Suprapubic skin (tissue), 4 donors: ENCODE data around the gene IL17C. TPM values are rescaled to one million over a fixed set of nuclear protein-coding genes. Genes with fewer than 3 reads are reported as not detected.

ENCODE experiments used
- DNase-seq, 2 donors: peaks; one replicate each; pipeline ENCODE4 v3.0.0-alpha.2; 2019; ENCODE audit warnings: low spot score in 2 of 2
- H3K27ac ChIP-seq: fragments of 200-600 bp; sonication (generic); one replicate; pipeline ENCODE4 v1.5.1; 2019
- H3K27me3 ChIP-seq: fragments of 200-600 bp; sonication (generic); one replicate; pipeline ENCODE4 v1.5.1; 2019
- H3K36me3 ChIP-seq: fragments of 200-600 bp; sonication (generic); one replicate; pipeline ENCODE4 v1.5.1; 2019
- H3K4me1 ChIP-seq: fragments of 200-600 bp; sonication (generic); one replicate; pipeline ENCODE4 v1.5.1; 2019
- H3K4me3 ChIP-seq: fragments of 200-600 bp; sonication (generic); one replicate; pipeline ENCODE4 v1.5.1; 2019; ENCODE audit warnings: mild to moderate bottlenecking
- H3K9me3 ChIP-seq: fragments of 200-600 bp; sonication (generic); one replicate; pipeline ENCODE4 v1.5.1; 2019
- CTCF ChIP-seq, 2 donors: fragments of 200-600 bp in 1 of 2; fragments of 450-650 bp in 1 of 2; sonication (generic) in 1 of 2; IDR thresholded peaks; one replicate each; pipeline ENCODE4 v1.5.1; 2016 to 2019; ENCODE audit warnings: antibody characterized with exemption in 2 of 2, mild to moderate bottlenecking in 1 of 2, moderate library complexity in 1 of 2
- EP300 ChIP-seq: sonication (generic); formaldehyde crosslinking; IDR thresholded peaks from one replicate; pipeline ENCODE4 v1.6.1; 2017; ENCODE audit warnings: antibody characterized with exemption
- POLR2A ChIP-seq, 2 donors: fragments of 450-650 bp; IDR thresholded peaks; one replicate each; pipeline ENCODE4 v1.6.1; 2017; ENCODE audit warnings: antibody characterized with exemption in 2 of 2, mild to moderate bottlenecking in 2 of 2, moderate library complexity in 2 of 2
- POLR2AphosphoS5 ChIP-seq, 3 donors: sonication (generic); formaldehyde crosslinking; IDR thresholded peaks; one replicate each; pipeline ENCODE4 v1.6.1; 2017; ENCODE audit warnings: antibody characterized with exemption in 3 of 3
- WGBS: methylation state at CpG from one replicate; pipeline ENCODE4 v1.1.5; 2018; 5-methylcytosine and 5-hydroxymethylcytosine counted together
- total RNA-seq, 4 donors: library from RNA; depleted of rRNA; stranded (reverse); fragments of >200 nt; gene quantifications; one replicate each; pipeline ENCODE4 v1.1.0, GENCODE V29; 2016

IL17C gene
- total RNA-seq, 4 donors from 2014 or later, result not detected

DNA sequence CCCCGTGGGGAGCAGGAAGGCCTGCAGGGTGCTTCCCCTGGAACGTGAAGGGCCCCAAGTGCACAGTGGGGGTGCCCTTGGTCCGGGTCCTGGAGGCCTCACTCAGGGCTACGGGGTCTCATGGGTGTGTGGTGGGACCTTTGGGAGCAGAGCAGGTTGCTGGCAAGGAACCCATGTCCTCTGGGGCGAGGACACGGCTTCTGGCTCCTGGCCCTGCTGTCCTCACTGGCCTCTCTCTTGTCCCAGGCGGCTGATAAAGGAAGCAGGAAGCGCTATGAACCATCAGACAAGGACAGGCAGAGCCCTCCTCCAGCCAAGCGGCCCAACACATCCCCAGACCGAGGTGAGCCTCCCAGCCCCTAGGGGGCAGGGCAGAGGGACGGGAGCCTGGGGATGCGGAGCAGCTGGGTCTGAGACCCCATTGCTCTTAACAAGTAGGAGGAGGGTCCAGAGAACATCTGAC is 9.8 kb upstream of the IL17C start:
- H3K36me3 ChIP-seq, result peaks cover 87% of the 10 kb centered on the region

GRCh38 chr16:88629835-88630234 is 8.5 kb upstream of the IL17C start:
- H3K36me3 ChIP-seq, result peaks cover 74% of the 10 kb centered on the region
- H3K27ac ChIP-seq, result no peak overlapping the region
- DNase-seq, result no peak
- H3K4me1 ChIP-seq, result peaks cover 12% of the 10 kb centered on the region
- H3K4me3 ChIP-seq, result no peak overlapping the region
- no peaks in the 10 kb centered on the region for H3K9me3 ChIP-seq
- peaks cover 10% of the 10 kb centered on the region for H3K27me3 ChIP-seq
- TF ChIP-seq CTCF (IDR thresholded peaks at IDR 0.05), result no peak
- no peak for TF ChIP-seq EP300
- no peak for TF ChIP-seq POLR2A (IDR thresholded peaks at IDR 0.05)
- no peak for TF ChIP-seq POLR2AphosphoS5 (IDR thresholded peaks at IDR 0.05)
- 81% methylated on average over 9 of the region's 9 CpGs for WGBS

More for the DNA sequence above, 9.8 kb upstream of the IL17C start:
- DNase-seq, result no peak
- no peak overlapping the region for H3K4me3 ChIP-seq
- TF ChIP-seq POLR2AphosphoS5 (IDR thresholded peaks at IDR 0.05) (no peak), EP300 (no peak), POLR2A (IDR thresholded peaks at IDR 0.05) (no peak), CTCF (IDR thresholded peaks at IDR 0.05) (no peak)
- H3K27ac ChIP-seq, result no peak overlapping the region
- no peaks in the 10 kb centered on the region for H3K27me3 ChIP-seq
- H3K9me3 ChIP-seq, result no peaks in the 10 kb centered on the region
- 62% methylated on average over 8 of the region's 12 CpGs for WGBS
- H3K4me1 ChIP-seq, result no peaks in the 10 kb centered on the region

GRCh38 chr16:88630433-88630832 is 7.9 kb upstream of the IL17C start:
- H3K27ac ChIP-seq, result no peak overlapping the region
- peaks cover 68% of the 10 kb centered on the region for H3K36me3 ChIP-seq
- 100% methylated on average over 6 of the region's 12 CpGs for WGBS

DNA sequence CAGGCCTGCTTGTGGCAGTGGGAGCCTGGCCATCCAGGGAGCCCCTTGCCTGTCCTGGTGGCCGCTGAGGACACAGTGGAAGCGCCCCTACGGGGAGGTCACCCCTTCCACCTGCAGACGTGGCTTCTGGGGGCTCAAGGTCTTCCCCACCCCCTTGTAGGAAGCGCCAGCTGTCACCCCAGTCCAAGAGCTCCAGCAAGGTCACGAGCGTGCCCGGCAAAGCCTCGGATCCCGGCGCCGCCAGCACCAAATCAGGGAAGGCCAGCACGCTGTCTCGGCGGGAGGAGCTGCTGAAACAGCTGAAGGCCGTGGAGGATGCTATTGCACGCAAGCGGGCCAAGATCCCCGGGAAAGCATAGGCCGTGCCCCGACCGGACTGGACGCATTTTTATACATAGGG is 7.4 kb upstream of the IL17C start:
- Histone ChIP-seq H3K4me1 (peaks cover 18% of the 10 kb centered on the region), H3K9me3 (no peaks in the 10 kb centered on the region), H3K36me3 (peaks cover 67% of the 10 kb centered on the region), H3K27ac (no peak overlapping the region), H3K4me3 (no peak overlapping the region), H3K27me3 (peaks cover 21% of the 10 kb centered on the region)
- DNase-seq, result no peak
- 97% methylated on average over 18 of the region's 23 CpGs for WGBS
- no peak for TF ChIP-seq CTCF (IDR thresholded peaks at IDR 0.05)
- no peak for TF ChIP-seq POLR2AphosphoS5 (IDR thresholded peaks at IDR 0.05)
- TF ChIP-seq POLR2A (IDR thresholded peaks at IDR 0.05), result no peak

More at GRCh38 chr16:88630433-88630832, 7.9 kb upstream of the IL17C start:
- Histone ChIP-seq H3K27me3 (peaks cover 16% of the 10 kb centered on the region), H3K9me3 (no peaks in the 10 kb centered on the region), H3K4me1 (peaks cover 18% of the 10 kb centered on the region), H3K4me3 (no peak overlapping the region)
- no peak for TF ChIP-seq EP300
- no peak for TF ChIP-seq POLR2AphosphoS5 (IDR thresholded peaks at IDR 0.05)
- no peak for TF ChIP-seq CTCF (IDR thresholded peaks at IDR 0.05)
- no peak for TF ChIP-seq POLR2A (IDR thresholded peaks at IDR 0.05)
- no peak for DNase-seq

GRCh38 chr16:88631384-88631783 is 7.0 kb upstream of the IL17C start:
- WGBS, result 79% methylated on average over 16 of the region's 16 CpGs
- Histone ChIP-seq H3K27ac (no peak overlapping the region), H3K4me3 (no peak overlapping the region), H3K9me3 (no peaks in the 10 kb centered on the region), H3K36me3 (peaks cover 65% of the 10 kb centered on the region), H3K4me1 (peaks cover 18% of the 10 kb centered on the region), H3K27me3 (peaks cover 25% of the 10 kb centered on the region)
- no peak for DNase-seq
- TF ChIP-seq POLR2AphosphoS5 (IDR thresholded peaks at IDR 0.05), result no peak
- TF ChIP-seq EP300, result no peak
- TF ChIP-seq CTCF (IDR thresholded peaks at IDR 0.05), result no peak
- TF ChIP-seq POLR2A (IDR thresholded peaks at IDR 0.05), result no peak
